Activated naive CD4-positive, alpha-beta T cell treated with anti-CD3 and anti-CD28 coated beads, Interleukin-2, amount 50 U/mL, for 16 hours (primary cell): ENCODE measurements around the gene CA5A.
"Not testable (repeated sequence)": the region's sequence is repeated elsewhere in the genome, so short reads cannot be mapped to it uniquely, and the experiment has no call there.

ENCODE experiments used
- DNase-seq: peaks from one replicate; pipeline ENCODE4 v3.0.0-alpha.2; 2020

The CA5A gene

GRCh38 chr16:87922250-87922871 lies 14.0 kb downstream of the CA5A start:
- no peak for DNase-seq

DNA sequence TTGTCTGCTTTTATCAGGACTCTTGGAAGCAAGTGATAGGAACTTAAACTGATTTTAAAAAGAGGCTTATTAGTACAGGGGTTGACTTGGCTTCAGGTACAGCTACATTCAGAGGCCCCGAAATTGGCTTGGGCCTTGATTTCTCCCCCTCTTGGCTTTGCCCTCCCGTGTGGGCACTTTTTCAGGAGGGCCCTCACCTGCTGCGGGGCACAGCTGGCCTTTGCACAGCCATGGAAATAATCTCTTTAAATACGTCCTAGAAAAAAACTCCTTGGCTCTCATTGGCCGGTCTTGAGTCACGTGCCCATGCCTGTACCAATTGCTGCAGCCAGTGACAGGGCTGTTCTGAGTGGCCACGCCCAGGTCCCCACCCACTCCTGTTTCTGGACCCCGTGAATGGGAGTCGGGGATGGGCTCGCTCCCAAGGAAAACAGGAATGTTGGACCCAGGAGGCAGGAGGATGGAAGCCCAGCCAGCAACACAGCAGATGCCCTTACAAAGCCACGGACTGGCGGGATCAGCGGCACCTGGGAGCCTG lies 15.0 kb downstream of the CA5A start:
- no peak for DNase-seq

DNA sequence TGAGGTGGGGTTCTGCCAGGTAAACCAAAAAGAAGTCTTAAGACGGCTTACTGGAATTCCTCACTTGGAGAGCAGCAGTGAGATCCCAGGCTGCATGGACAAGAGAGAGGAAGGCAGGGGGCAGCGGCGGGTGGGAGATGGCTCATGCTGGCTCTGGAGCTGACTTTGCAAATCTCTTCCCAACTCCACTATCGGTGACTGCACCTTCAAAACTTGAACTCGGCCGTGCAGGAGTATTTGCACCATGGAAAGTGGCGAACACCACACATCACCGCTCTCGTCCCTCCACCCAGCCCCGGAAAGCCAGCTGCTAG lies 16.7 kb downstream of the CA5A start:
- DNase-seq: no peak

DNA sequence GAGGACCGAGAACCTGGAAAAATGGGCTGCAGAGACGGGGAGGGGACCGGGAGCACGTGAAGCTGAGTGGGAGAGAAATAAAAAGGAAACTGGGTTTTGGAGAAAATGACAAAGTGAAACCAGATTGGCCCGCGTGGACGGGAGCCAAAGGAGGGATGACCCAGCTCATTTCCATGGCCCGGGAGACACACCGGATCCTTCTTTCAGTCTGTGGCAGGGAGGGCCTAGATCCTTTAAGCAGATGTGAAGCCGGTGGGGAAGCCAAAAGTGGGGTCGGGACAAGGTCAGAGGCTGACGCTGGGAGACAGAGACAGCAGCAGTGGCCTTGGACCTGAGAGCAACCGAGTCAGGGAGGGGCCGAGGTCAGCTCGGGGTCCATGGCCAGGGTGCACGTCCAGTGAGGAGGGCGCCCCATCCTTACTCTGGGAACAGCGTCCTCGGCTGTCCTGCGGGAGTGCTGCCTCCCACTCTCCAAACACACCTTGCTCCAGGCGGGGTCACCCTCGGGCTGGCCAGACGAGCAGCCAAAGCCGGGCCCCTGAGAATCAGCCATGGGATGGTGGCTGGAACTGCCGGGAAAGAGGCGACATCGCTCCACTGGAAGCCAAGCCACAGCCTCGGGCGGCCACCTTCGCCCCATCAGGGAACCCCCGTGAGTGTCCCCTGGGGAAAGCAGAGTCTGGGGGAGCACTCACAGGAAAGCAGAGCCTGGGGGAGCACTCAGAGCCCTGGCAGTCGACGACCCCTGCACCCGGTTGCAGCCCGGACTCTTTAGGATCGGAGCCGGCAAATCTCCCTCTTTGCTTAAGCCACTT lies 17.3 kb downstream of the CA5A start:
- no peak for DNase-seq

- DNase-seq: no peak
These were observed 18.0 kb downstream of the CA5A start for GRCh38 chr16:87918338-87918737.

DNA sequence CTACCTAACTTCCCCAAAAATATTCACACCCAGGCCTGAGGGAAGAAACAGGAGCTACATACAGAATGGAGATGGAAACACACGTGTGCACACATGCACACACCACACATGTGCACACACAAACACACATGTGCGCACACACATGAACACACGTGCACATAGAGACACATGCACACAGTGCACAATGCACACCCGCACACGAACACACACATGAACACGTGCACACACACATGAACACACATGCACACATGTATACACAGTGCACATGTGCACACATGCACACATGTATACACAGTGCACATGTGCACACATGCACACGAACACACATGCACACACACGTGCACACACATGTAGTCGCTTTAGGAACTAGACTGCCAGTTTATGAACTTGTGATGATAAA lies 18.8 kb downstream of the CA5A start:
- DNase-seq: no peak

DNA sequence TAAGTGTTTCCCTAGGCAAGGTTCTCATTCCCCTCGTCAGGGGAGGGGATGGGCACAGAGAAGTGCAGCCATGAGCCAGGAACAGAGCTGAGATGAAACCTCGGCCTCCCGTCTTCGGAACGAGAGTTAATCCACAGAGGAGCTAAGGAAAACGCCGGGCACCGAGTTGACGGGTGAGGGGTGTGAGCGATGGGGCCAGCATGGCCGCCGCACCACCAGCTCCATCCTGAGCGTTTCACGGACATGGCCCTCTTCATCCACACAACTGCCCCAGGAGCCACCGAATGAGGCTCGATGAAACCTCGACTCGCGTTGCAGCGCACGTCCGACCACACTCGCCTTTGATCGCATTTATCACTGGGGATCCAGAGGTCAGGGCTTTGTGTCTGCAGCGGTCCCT lies 21.5 kb downstream of the CA5A start:
- no peak for DNase-seq

GRCh38 chr16:87914021-87914725 lies 22.2 kb downstream of the CA5A start:
- not testable (repeated sequence) for DNase-seq

- not testable (repeated sequence) for DNase-seq
These were observed 23.6 kb downstream of the CA5A start for GRCh38 chr16:87912691-87913090.

- not testable (repeated sequence) for DNase-seq
These were observed 25.1 kb downstream of the CA5A start for GRCh38 chr16:87911106-87911763.

DNA sequence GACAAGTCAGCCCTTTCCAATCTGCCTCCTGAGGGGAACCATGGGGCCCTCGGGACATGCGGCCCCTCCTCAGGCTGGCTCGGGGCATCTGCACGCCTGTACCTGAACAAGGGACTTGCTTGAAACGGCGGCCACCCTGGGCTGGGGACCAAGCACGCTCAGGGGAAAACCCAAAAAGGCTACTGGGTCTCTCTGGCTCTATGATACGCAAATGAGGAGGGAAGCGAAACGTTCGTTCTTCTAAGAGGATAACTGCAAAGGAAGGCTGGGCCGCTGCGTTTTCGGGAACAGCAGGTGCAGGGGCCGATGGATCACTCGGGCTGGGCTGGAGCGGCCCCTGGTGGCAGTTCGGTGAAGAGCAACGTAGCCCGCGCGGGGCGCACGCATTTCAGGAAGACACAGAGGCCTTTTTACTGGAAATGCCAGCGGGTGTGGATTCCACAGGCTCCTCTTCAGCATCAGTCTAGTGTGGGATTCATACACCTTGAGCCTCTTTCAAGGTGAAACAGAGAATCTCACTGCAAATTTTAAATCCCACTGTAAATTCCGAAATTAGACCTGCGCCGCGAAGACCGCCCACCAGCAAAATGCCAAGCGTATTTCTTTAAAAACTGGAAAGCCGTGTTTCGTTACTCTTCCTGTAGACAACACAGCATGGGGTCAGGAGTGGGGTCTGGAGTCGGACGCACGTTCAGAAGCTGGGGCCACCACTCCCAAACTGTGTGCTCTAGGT lies 27.0 kb downstream of the CA5A start:
- DNase-seq: peak; percentile 84

GRCh38 chr16:87908101-87908500 lies 28.2 kb downstream of the CA5A start:
- DNase-seq: not testable (repeated sequence)

GRCh38 chr16:87905521-87905920 lies 30.8 kb downstream of the CA5A start:
- DNase-seq: not testable (repeated sequence)

DNA sequence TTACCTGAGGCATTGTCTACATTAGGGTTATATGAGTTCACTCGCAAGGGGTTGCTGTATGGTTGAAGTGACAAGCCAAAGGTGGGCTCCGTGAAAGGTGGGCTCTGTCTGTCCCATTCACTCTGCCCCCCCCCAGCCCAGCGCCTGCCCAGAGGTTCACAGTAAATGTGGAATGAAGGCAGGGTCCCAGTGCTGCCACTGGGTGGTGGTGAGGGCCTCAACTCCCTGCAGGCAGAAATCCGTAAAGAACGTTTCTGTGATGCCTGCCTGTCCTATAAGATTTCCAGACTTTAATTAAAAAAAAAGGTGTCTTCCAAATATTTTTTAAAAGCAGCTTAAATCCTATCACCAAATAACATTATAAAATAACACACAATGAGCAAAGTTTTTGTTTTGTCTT lies 31.4 kb downstream of the CA5A start:
- not testable (repeated sequence) for DNase-seq

DNA sequence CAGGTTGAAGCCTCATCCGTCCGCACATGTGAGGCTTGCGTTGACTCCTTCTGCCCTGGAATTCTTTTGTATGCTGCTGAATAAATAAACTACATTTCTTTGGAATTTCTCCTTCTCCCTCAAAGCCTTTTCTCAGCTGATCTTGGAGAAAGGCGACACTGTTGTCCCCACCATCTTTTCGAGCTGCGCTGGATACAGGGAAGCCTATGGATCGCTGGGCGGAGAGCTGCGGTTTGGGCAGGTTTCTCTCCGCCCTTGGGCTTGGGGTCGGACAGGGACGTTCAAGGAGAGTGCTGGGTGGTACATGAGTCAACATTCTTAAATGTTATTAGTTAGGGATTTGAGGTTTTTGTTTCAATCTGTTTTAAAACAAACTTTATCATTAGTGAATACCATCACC lies 35.8 kb downstream of the CA5A start:
- not testable (repeated sequence) for DNase-seq

GRCh38 chr16:87897521-87898505 lies 38.5 kb downstream of the CA5A start:
- peak; percentile 40 for DNase-seq

GRCh38 chr16:87896924-87897520 lies 39.3 kb downstream of the CA5A start:
- not testable (repeated sequence) for DNase-seq

DNA sequence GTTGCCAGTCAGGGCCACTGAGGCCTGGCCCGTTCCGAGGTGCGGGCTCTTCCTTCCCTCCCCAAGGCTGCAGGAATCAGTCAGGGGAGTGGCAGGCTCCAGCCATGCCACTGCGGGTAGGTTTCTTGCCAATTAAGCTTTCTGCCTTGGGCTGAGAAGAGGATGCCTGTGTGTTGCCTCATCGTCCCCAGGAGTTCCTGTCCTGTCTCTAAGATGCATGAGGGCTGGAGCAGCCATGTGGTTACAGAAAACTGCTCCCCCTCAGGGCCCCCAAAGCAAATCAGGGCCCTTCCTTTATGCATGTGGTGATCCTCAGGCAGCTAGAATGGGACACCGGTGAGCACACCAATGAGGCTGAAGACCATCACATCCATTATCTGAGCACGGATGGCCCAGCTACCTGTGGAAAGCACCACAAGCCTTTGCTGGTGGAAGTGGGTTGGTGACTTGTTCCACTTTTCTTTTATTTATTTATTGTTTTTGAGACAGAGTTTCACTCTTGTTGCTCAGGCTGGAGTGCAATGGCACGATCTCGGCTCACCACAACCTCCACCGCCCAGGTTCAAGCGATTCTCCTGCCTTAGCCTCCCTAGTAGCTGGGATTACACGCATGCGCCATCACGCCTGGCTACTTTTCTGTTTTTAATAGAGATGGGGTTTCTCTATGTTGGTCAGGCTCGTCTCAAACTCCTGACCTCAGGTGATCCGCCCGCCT lies 40.0 kb downstream of the CA5A start:
- not testable (repeated sequence) for DNase-seq

DNA sequence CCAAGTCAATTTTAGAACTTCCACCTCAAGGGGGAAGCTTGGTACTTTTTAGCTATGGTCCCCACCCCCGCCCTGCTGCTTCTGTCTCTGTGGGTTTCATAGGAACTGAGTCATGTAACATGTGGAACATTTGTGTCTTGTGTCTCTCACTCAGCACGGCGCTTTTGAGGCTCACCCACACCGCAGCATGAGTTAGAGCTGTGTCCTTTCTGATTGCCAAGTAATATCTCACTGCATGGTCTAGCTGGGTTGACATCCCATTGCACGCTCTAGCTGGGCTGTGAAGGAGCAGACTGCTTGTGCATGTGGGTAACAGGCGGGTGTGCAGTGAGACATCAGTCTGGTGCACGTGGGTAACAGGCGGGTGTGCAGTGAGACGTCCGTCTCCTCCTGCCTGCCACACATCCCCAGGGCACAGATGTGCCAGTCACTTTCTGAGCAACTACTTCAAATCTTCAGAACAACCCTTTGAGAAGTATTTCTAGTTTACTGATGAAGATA lies 40.6 kb downstream of the CA5A start:
- DNase-seq: peak; percentile 86

DNA sequence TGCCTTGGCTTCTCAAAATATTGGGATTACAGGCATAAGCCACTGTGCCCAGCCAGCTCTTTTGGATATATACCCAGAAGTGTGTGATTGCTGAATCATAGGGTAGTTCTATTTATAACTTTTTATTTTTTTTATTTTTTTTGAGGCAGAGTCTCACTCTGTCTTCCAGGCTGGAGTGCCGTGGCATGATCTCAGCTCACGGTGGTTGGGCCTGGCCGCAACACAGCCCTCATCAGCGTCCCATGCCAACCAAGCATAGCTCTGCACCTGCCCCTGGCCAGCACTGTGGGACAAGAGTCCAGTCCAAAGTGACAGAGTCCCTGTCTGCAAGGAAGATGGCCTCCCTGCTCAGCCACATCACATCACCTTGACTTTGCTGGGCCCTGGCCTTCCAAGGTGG lies 42.3 kb downstream of the CA5A start:
- not testable (repeated sequence) for DNase-seq
